Measurements from ENCODE around the gene CETN3. TPM values are rescaled to one million over a fixed set of nuclear protein-coding genes. Genes with fewer than 3 reads are reported as not detected.
A peak's percentile ranks its signal among the peaks of the same experiment; 100 is the strongest.

Gene CETN3
- total RNA-seq, 4 donors from 2014 or later, result 5.5 to 13.7 (median 6.1) TPM

DNA sequence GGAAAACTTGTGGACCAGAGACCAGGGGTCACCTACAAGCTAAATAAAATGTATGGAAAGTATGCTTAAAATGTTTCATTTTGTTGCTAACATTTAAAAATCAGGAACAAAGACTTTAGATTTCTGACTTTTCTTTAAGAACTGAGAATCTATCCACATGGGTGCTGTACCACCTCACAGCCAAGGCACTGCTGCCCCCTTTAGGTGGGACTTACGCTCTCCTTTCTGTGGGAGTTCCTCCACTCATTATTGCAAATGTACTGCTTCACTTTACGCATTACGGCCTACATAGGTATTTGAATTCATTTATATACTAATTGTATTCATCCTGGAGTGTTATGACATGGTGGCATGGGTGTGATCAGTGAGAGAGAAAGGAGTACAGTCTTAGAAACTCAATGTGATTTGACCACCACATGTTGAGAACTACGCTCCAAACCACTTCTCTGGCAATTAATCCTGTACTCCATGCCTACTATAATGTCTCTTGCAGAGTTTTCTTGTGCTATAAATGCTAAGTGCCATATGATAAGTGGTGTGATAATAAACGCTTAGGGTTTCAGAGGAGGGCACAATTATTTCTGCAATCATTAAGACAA, 24.7 kb upstream of the CETN3 start:
- H3K4me1 ChIP-seq, result no peaks in the 10 kb centered on the region
- no peak for DNase-seq (ENCODE audit: low spot score in 2 of 2)

GRCh38 chr5:90424245-90424644, 14.7 kb upstream of the CETN3 start:
- Histone ChIP-seq H3K9me3 (no peaks in the 10 kb centered on the region), H3K36me3 (no peaks in the 10 kb centered on the region)
- 89% methylated on average over 1 of the region's 1 CpG for whole genome bisulfite sequencing

More for the DNA sequence above, 24.7 kb upstream of the CETN3 start:
- no peak overlapping the region for H3K4me3 ChIP-seq
- no peaks in the 10 kb centered on the region for H3K27me3 ChIP-seq
- H3K9me3 ChIP-seq, result no peaks in the 10 kb centered on the region
- WGBS, result 77% methylated on average over 5 of the region's 5 CpGs
- H3K27ac ChIP-seq, result no peak overlapping the region
- peak in 1 of 2 donors; percentile 25 for TF ChIP-seq CTCF (IDR thresholded peaks at IDR 0.05)
- TF ChIP-seq POLR2A (IDR thresholded peaks at IDR 0.05), result no peak
- no peaks in the 10 kb centered on the region for H3K36me3 ChIP-seq

GRCh38 chr5:90421136-90421535, 11.6 kb upstream of the CETN3 start:
- 32% methylated on average over 4 of the region's 4 CpGs for WGBS
- no peak for DNase-seq (ENCODE audit: low spot score in 2 of 2)
- Histone ChIP-seq H3K4me3 (no peak overlapping the region), H3K27me3 (no peaks in the 10 kb centered on the region), H3K4me1 (no peaks in the 10 kb centered on the region), H3K27ac (no peak overlapping the region), H3K36me3 (no peaks in the 10 kb centered on the region), H3K9me3 (no peaks in the 10 kb centered on the region)
- TF ChIP-seq POLR2A (IDR thresholded peaks at IDR 0.05) (no peak), POLR2AphosphoS5 (IDR thresholded peaks at IDR 0.05) (no peak), CTCF (IDR thresholded peaks at IDR 0.05) (no peak), EP300 (IDR thresholded peaks at IDR 0.05) (no peak)

More at GRCh38 chr5:90424245-90424644, 14.7 kb upstream of the CETN3 start:
- no peak for TF ChIP-seq EP300 (IDR thresholded peaks at IDR 0.05)
- TF ChIP-seq CTCF (IDR thresholded peaks at IDR 0.05), result no peak
- TF ChIP-seq POLR2AphosphoS5 (IDR thresholded peaks at IDR 0.05), result no peak
- no peak for TF ChIP-seq POLR2A (IDR thresholded peaks at IDR 0.05)
- Histone ChIP-seq H3K4me3 (no peak overlapping the region), H3K27ac (no peak overlapping the region), H3K27me3 (no peaks in the 10 kb centered on the region), H3K4me1 (no peaks in the 10 kb centered on the region)
- no peak for DNase-seq (ENCODE audit: low spot score in 2 of 2)

DNA sequence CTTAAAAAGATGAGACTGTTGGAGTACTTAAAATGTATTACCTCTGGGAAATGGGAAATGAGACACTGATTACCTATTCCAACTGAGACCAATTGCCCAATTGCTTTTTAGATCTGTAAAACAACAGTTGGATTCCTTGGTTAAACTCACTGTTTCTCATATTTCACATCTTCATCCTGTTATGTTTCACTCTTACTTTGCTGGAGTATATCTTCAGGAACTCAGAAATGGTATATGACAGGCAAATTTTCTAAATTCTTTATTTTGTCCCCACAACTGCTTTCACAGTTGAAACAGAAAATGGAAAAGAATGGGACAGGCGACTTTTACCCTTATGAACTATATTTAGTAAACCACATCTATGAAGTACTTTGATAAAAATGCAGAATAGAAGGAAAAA, 8.7 kb upstream of the CETN3 start:
- Histone ChIP-seq H3K4me1 (no peaks in the 10 kb centered on the region), H3K36me3 (no peaks in the 10 kb centered on the region), H3K27ac (no peak overlapping the region), H3K27me3 (no peaks in the 10 kb centered on the region), H3K4me3 (no peak overlapping the region), H3K9me3 (no peaks in the 10 kb centered on the region)
- TF ChIP-seq POLR2A (IDR thresholded peaks at IDR 0.05) (no peak), EP300 (IDR thresholded peaks at IDR 0.05) (no peak), POLR2AphosphoS5 (IDR thresholded peaks at IDR 0.05) (no peak), CTCF (IDR thresholded peaks at IDR 0.05) (no peak)
- 69% methylated on average over 1 of the region's 1 CpG for WGBS
- DNase-seq (ENCODE audit: low spot score in 2 of 2), result no peak

DNA sequence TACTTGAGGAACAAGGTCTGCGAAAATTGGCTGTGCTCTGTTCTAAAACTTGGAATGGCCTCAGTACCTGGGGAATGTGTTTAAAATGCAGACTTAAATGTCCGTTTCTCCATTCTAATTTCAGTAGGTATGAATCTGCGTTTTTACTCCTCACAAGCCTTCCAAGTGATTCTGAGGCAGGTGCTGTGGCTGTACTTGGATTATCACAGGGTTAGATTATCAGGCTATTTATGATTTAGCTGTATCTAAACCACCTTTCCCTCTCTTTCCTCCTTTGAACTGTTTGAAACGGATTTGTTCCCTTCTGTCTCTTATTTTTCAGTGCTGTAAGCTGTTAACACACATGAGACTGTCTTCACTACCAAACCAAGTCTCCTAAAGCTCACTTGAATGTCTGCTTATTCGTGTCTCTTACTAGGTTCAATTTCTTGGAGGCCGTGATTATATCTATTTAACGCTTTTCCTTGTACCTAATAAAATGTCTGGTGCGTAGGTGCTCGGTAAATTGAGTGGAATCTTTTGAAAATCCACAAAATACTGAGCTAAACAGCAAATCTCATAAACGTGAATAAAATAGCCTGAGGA, 714 bp upstream of the CETN3 start:
- TF ChIP-seq EP300 (IDR thresholded peaks at IDR 0.05) (no peak), POLR2A (IDR thresholded peaks at IDR 0.05) (no peak), CTCF (IDR thresholded peaks at IDR 0.05) (no peak)
- Histone ChIP-seq H3K4me1 (peaks cover 20% of the 10 kb centered on the region), H3K36me3 (no peaks in the 10 kb centered on the region), H3K27me3 (no peaks in the 10 kb centered on the region), H3K4me3 (peak overlapping the region; percentile 87), H3K9me3 (no peaks in the 10 kb centered on the region), H3K27ac (peak overlapping the region; percentile 98)
- no peak for DNase-seq (ENCODE audit: low spot score in 2 of 2)
- WGBS, result under 1% methylated on average over 10 of the region's 10 CpGs

All from suprapubic skin (tissue), 4 donors.